ENCODE measurements around the gene KRTAP10-6.

DNA sequence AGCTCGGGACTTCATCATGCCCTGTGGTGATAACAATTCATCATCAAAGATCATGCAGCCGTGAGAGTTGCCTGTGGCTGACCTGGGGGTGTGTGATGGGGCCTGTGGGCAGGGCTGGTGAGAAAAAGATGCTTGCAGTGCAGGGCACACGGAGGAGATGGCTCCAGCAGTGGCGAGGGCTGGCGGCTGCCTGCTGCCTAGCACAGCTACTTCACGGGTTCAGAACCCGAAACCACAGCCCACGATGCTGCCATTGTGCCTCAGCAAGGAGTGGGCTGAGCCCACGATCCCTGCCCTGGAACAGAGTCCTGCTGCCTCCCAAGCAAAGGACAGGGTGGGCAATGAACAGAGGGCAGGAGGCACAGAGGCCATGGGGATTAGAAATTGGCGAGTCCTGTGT, 34.0 kb upstream of the KRTAP10-6 start:
- TF ChIP-seq, protein P1, sequence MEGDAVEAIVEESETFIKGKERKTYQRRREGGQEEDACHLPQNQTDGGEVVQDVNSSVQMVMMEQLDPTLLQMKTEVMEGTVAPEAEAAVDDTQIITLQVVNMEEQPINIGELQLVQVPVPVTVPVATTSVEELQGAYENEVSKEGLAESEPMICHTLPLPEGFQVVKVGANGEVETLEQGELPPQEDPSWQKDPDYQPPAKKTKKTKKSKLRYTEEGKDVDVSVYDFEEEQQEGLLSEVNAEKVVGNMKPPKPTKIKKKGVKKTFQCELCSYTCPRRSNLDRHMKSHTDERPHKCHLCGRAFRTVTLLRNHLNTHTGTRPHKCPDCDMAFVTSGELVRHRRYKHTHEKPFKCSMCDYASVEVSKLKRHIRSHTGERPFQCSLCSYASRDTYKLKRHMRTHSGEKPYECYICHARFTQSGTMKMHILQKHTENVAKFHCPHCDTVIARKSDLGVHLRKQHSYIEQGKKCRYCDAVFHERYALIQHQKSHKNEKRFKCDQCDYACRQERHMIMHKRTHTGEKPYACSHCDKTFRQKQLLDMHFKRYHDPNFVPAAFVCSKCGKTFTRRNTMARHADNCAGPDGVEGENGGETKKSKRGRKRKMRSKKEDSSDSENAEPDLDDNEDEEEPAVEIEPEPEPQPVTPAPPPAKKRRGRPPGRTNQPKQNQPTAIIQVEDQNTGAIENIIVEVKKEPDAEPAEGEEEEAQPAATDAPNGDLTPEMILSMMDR (IDR thresholded peaks at IDR 0.05) = no peak
- no peak for TF ChIP-seq POLR2A (IDR thresholded peaks at IDR 0.05)
